K562 (cell line): ENCODE measurements around the gene CCNYL1. TPM values are rescaled to one million over a fixed set of nuclear protein-coding genes. Genes with fewer than 3 reads are reported as not detected.
A peak's percentile ranks its signal among the peaks of the same experiment; 100 is the strongest.

Source experiments
- ATAC-seq: fragments of 200-7000 bp; cut with Tn5 transposase; 3 replicates; pipeline ENCODE4 v1.9.1; 2020; ENCODE audit warnings: moderate library complexity
- BruUV-seq: library from RNA; stranded (reverse); fragments of 400-500 nt; replicated peaks from 2 replicates; lab custom pipeline; 2021; lab: Mats Ljungman, UMichigan
- CTCF ChIA-PET: fragments of 300-600 bp; formaldehyde crosslinking; extraction: SDS; loops from one replicate; lab custom pipeline; 2021; ENCODE audit warnings: low intra/inter-chr PET ratio; lab: Yijun Ruan, JAX
- POLR2A ChIA-PET: fragments of 300-600, 350-650 bp; sonication (Branson Sonifier 250); formaldehyde crosslinking; extraction: SDS; loops from one replicate; lab custom pipeline; 2021; ENCODE audit warnings: antibody characterized with exemption, inconsistent platforms; lab: Yijun Ruan, JAX
- DNase-seq, 4 experiments: peaks; one replicate each; pipeline versions ENCODE4 v3.0.0 to v3.0.0-alpha.2; 2011 to 2018; ENCODE audit warnings: low spot score in 3 of 4, mixed read lengths in 3 of 4; ENCODE audit errors: extremely low read depth in 1 of 4
- FAIRE-seq: peaks from 2 replicates; lab custom pipeline; 2011; peaks lifted over from hg19 to GRCh38; lab: Jason Lieb, UNC
- H2AFZ ChIP-seq: 2 replicates; pipeline ENCODE4 v1.6.0; 2011; ENCODE audit warnings: low read depth, low read length, control low read depth, inconsistent platforms
- H3K27ac ChIP-seq: fragments of 200-600 bp; 3 replicates; pipeline ENCODE4 v1.8.0; 2011; ENCODE audit warnings: low read depth, mild to moderate bottlenecking, control low read depth, inconsistent platforms, low read length, moderate library complexity, mixed read lengths; ENCODE audit errors: extremely low read depth
- H3K27me3 ChIP-seq, 2 experiments: fragments of 300-600 bp in 1 of 2; 2 replicates in 1 of 2; 3 replicates in 1 of 2; pipeline versions ENCODE4 v1.6.0 to v1.8.0; 2011; ENCODE audit warnings: inconsistent platforms in 2 of 2, low read length in 2 of 2, mild to moderate bottlenecking in 1 of 2, mixed read lengths in 1 of 2, moderate library complexity in 1 of 2; ENCODE audit not compliant: control insufficient read depth in 2 of 2, insufficient read depth in 2 of 2
- H3K36me3 ChIP-seq: fragments of 300-600 bp; 3 replicates; pipeline ENCODE4 v1.8.0; 2011; ENCODE audit warnings: mild to moderate bottlenecking, low read length, inconsistent platforms; ENCODE audit not compliant: control insufficient read depth, insufficient read depth
- H3K4me1 ChIP-seq, 2 experiments: fragments of 200-600 bp in 1 of 2; replicated peaks in 1 of 2; 2 replicates in 1 of 2; 3 replicates in 1 of 2; pipeline versions ENCODE4 v1.5.1 to v1.8.0; 2011; ENCODE audit warnings: inconsistent platforms in 2 of 2, low read length in 2 of 2, mild to moderate bottlenecking in 1 of 2, mixed read lengths in 1 of 2, moderate library complexity in 1 of 2; ENCODE audit not compliant: control insufficient read depth in 2 of 2, insufficient read depth in 2 of 2
- H3K4me2 ChIP-seq: 2 replicates; pipeline ENCODE4 v1.6.1; 2011; ENCODE audit warnings: low read length, control low read depth, inconsistent platforms, mixed read lengths; ENCODE audit not compliant: insufficient read depth
- H3K4me3 ChIP-seq: fragments of 200-600 bp; sonication (generic), shearing (Covaris generic); 2 replicates; pipeline ENCODE4 v1.5.1; 2016; ENCODE audit warnings: control low read depth, inconsistent platforms
- H3K79me2 ChIP-seq: fragments of 200-600 bp; 3 replicates; pipeline ENCODE4 v1.8.0; 2011; ENCODE audit warnings: low read length, inconsistent platforms; ENCODE audit not compliant: control insufficient read depth, insufficient read depth
- H3K9ac ChIP-seq, 2 experiments: 2 replicates each; pipeline versions ENCODE4 v1.6.0 to v1.6.1; 2011; ENCODE audit warnings: low read depth in 2 of 2, low read length in 2 of 2, control low read depth in 1 of 2, inconsistent platforms in 1 of 2, mild to moderate bottlenecking in 1 of 2, mixed read lengths in 1 of 2; ENCODE audit not compliant: insufficient read depth in 1 of 2
- H3K9me1 ChIP-seq: one replicate; pipeline ENCODE4 v1.6.0; 2011; ENCODE audit warnings: inconsistent platforms, mild to moderate bottlenecking, low read length, moderate library complexity; ENCODE audit not compliant: control insufficient read depth, insufficient read depth
- H3K9me3 ChIP-seq: replicated peaks from 2 replicates; pipeline ENCODE4 v1.5.1; 2011; ENCODE audit warnings: low read depth, low read length, inconsistent platforms; ENCODE audit not compliant: control insufficient read depth, insufficient read depth
- H4K20me1 ChIP-seq: replicated peaks from 2 replicates; pipeline ENCODE4 v1.6.1; 2011; ENCODE audit warnings: low read length, inconsistent platforms, mixed read lengths; ENCODE audit not compliant: control insufficient read depth, insufficient read depth
- L3MBTL2 ChIP-seq: fragments of 450-650 bp; IDR thresholded peaks from 2 replicates; pipeline ENCODE4 v1.6.1; 2016; ENCODE audit warnings: mild to moderate bottlenecking, moderate library complexity
- MBD2 ChIP-seq: sonication (generic); IDR thresholded peaks from 2 replicates; pipeline ENCODE4 v1.6.1; 2016; ENCODE audit warnings: low read depth, borderline replicate concordance
- NFE2L1 ChIP-seq: fragments of 450-650 bp; IDR thresholded peaks from 2 replicates; pipeline ENCODE4 v1.6.1; 2016; ENCODE audit warnings: missing genetic modification characterization, low read depth, mild to moderate bottlenecking, missing compliant biosample characterization, moderate library complexity, borderline replicate concordance
- NFIC ChIP-seq: fragments of 450-650 bp; IDR thresholded peaks from 2 replicates; pipeline ENCODE4 v1.6.1; 2017; ENCODE audit warnings: mild to moderate bottlenecking, inconsistent platforms
- NFIX ChIP-seq: fragments of 250-450 bp; sonication (Bioruptor Pico); IDR thresholded peaks from 2 replicates; pipeline ENCODE4 v1.4.0; 2020; ENCODE audit warnings: low read depth, mild to moderate bottlenecking, moderate library complexity
- RBM14 ChIP-seq: fragments of 200-400 bp; formaldehyde crosslinking; IDR thresholded peaks from 2 replicates; pipeline ENCODE4 v1.6.1; 2018; ENCODE audit warnings: low read depth, mild to moderate bottlenecking, low read length, moderate library complexity, borderline replicate concordance; ENCODE audit not compliant: insufficient read depth
- TAF7 ChIP-seq: fragments of 450-650 bp; IDR thresholded peaks from 2 replicates; pipeline ENCODE4 v1.6.1; 2016; ENCODE audit warnings: missing genetic modification characterization, missing compliant biosample characterization
- THAP7 ChIP-seq: fragments of 250-450 bp; sonication (Bioruptor Pico); IDR thresholded peaks from 2 replicates; pipeline ENCODE4 v1.5.0; 2021
- ZFP1 ChIP-seq: fragments of 450-650 bp; formaldehyde crosslinking; IDR thresholded peaks from 2 replicates; pipeline ENCODE4 v1.4.0; 2020; ENCODE audit warnings: mild to moderate bottlenecking, mixed read lengths
- ZFPM2 ChIP-seq: fragments of 250-450 bp; sonication (Bioruptor Pico); IDR thresholded peaks from 2 replicates; pipeline ENCODE4 v1.5.1; 2022; ENCODE audit warnings: mild to moderate bottlenecking
- ZNF146 ChIP-seq: IDR thresholded peaks from one replicate; pipeline ENCODE4 v1.6.1; 2018; ENCODE audit warnings: missing compliant biosample characterization; ENCODE audit not compliant: unreplicated experiment
- WGBS: fragments of 100-300 bp; shearing (Covaris generic); methylation state at CpG from one replicate; pipeline ENCODE4 v1.1.6; 2016; ENCODE audit warnings: low coverage, mixed read lengths; ENCODE audit not compliant: insufficient coverage; ENCODE audit errors: missing lambda C conversion rate; 5-methylcytosine and 5-hydroxymethylcytosine counted together
- in situ Hi-C: fragments of 300-500 bp; cut with MboI; formaldehyde crosslinking; loops from 4 replicates; pipeline ENCODE4 v1.15.0; 2018; ENCODE audit warnings: inconsistent platforms, mixed read lengths
- intact Hi-C: fragments of 100-400 bp; cut with micrococcal nuclease; formaldehyde crosslinking; loops from 2 replicates; pipeline ENCODE4 v1.14.2; 2022
- polyA plus RNA-seq, 8 experiments: library from polyadenylated mRNA; depleted of rRNA in 4 of 8; stranded (reverse) in 5 of 8; unstranded in 3 of 8; fragments of >200 nt; fragmentation: Nextera tagmentation in 2 of 8; fragmentation: Illumina TruSeq in 1 of 8; extraction: Ambion mirVana in 2 of 8; extraction: Trizol in 1 of 8; gene quantifications; 2 replicates each; pipeline versions ENCODE4 v1.2.1 to v1.2.3, GENCODE V29; 2011 to 2014; ENCODE audit warnings: inconsistent platforms in 1 of 8, missing spikeins in 1 of 8
- total RNA-seq, 7 experiments: library from RNA; depleted of rRNA in 6 of 7; stranded (reverse); fragments of >200 nt in 6 of 7; fragmentation: Illumina TruSeq in 2 of 7; extraction: Trizol in 2 of 7; gene quantifications; 2 replicates each; pipeline versions ENCODE4 v1.2.1 to v1.2.3, GENCODE V29; 2011 to 2021; ENCODE audit warnings: low replicate concordance in 1 of 7
- TF ChIP-seq, protein P1 (sequence below): sonication (generic); IDR thresholded peaks from 2 replicates; pipeline ENCODE4 v1.6.1; 2016

Gene CCNYL1
- total and polyA plus RNA-seq, 9 of the 15 experiments (the other 6 are each of a cell fraction or from before 2014, with no cell fraction given) = 1.9 to 7.5 (median 4.7) TPM

GRCh38 chr2:207724113-207724512 is 12.7 kb downstream of the CCNYL1 start:
- POLR2A ChIA-PET = no interaction called here
- in situ Hi-C loops = no loop called here
- Histone ChIP-seq H3K9ac (no peak overlapping the region), H3K36me3 (no peaks in the 10 kb centered on the region), H3K9me3 (no peaks in the 10 kb centered on the region), H3K27me3 (no peaks in the 10 kb centered on the region), H3K4me3 (no peak overlapping the region), H3K79me2 (no peaks in the 10 kb centered on the region), H4K20me1 (no peaks in the 10 kb centered on the region), H3K4me1 (no peaks in the 10 kb centered on the region), H3K4me2 (no peak overlapping the region), H3K9me1 (no peaks in the 10 kb centered on the region), H3K27ac (no peak overlapping the region), H2AFZ (no peak overlapping the region)
- intact Hi-C loops = no loop called here
- 21% methylated on average over 3 of the region's 3 CpGs for WGBS
- TF ChIP-seq L3MBTL2 (no peak), ZNF146 (CRISPR knock-in tag) (no peak), MBD2 (no peak), THAP7 (CRISPR knock-in tag) (no peak)
- BruUV-seq = no TSS peak
- CTCF ChIA-PET = no interaction called here
- no peak for ATAC-seq
- no peak for DNase-seq
- FAIRE-seq = no peak

DNA sequence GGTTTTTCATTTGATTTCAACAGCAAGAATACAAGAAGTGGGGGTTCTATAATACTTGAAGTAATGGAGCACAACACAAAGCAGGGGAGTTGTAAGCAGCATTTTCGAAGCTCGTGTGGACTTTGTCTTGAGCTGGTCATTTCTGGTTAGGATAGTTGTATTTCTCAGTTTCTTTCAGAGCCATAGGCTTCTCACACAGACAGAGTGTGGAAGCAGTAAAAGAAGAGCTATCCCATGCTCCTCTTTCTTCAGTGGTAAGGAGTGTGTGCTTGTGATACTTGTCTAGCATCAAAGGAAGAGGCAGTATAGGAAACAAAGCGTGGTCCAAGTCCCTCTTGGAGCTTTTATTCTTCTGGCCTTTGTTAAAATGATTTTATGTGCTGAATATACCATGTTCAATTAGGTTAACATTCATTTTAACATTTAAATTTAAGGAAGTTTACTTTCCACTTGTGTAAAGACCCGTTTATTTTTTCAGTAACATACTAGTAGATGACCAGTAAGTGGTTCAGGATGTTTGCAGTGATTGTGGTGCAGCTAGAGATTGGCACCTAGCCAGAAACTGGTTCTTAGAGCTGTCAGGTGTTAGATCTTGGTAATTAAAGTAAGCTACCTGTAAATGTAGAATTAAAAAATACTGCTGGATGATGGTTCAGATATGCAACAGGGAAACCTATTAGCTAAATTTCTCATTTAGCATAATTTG is 14.6 kb downstream of the CCNYL1 start:
- no peaks in the 10 kb centered on the region for H3K9me3 ChIP-seq
- in situ Hi-C loops (no loop called here), intact Hi-C loops (no loop called here)
- no peaks in the 10 kb centered on the region for H3K27me3 ChIP-seq
- H3K79me2 ChIP-seq = no peaks in the 10 kb centered on the region
- TF ChIP-seq ZFP1 (CRISPR knock-in tag) (no peak), NFE2L1 (tag) (no peak), NFIC (peak; percentile 93), NFIX (CRISPR knock-in tag) (peak; percentile 68), TAF7 (tag) (no peak), ZFPM2 (no peak), RBM14 (no peak)
- TF ChIP-seq, protein P1, sequence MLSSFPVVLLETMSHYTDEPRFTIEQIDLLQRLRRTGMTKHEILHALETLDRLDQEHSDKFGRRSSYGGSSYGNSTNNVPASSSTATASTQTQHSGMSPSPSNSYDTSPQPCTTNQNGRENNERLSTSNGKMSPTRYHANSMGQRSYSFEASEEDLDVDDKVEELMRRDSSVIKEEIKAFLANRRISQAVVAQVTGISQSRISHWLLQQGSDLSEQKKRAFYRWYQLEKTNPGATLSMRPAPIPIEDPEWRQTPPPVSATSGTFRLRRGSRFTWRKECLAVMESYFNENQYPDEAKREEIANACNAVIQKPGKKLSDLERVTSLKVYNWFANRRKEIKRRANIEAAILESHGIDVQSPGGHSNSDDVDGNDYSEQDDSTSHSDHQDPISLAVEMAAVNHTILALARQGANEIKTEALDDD = no peak
- WGBS = 50% methylated on average over 4 of the region's 4 CpGs
- H3K4me2 ChIP-seq = no peak overlapping the region
- no peak overlapping the region for H2AFZ ChIP-seq
- FAIRE-seq = no peak
- no peak overlapping the region for H3K4me3 ChIP-seq
- no peak overlapping the region for H3K9ac ChIP-seq
- DNase-seq = no peak
- H4K20me1 ChIP-seq = no peaks in the 10 kb centered on the region
- ATAC-seq = no peak
- H3K27ac ChIP-seq = no peak overlapping the region
- no peaks in the 10 kb centered on the region for H3K36me3 ChIP-seq
- no peaks in the 10 kb centered on the region for H3K4me1 ChIP-seq
- H3K9me1 ChIP-seq = no peaks in the 10 kb centered on the region
- ChIA-PET POLR2A (interaction anchor here (0.6 to 1.3 kb wide), 4 partner anchors 11 to 343 kb away, joined by 4 to 7 read pairs (median 5); partner anchors contain the start of gene CCNYL1), CTCF (no interaction called here)
- BruUV-seq = no TSS peak
